Activated CD4-positive, CD25-positive, alpha-beta regulatory T cell treated with anti-CD3 and anti-CD28 coated beads, Interleukin-2, amount 50 U/mL, for 16 hours (primary cell): ENCODE data around the gene TMEM250.
"Not testable (repeated sequence)": the region's sequence is repeated elsewhere in the genome, so short reads cannot be mapped to it uniquely, and the experiment has no call there.

Experiments
- DNase-seq: peaks from one replicate; pipeline ENCODE4 v3.0.0-alpha.2; 2020; ENCODE audit warnings: low read depth, low spot score

TMEM250 gene

GRCh38 chr9:136118320-136119060 lies at the start of gene TMEM250:
Gene TMEM250 (minus strand): TSS chr9:136118875. CDS start chr9:136116900, 1,975 bp downstream.
- DNase-seq, result peak; percentile 93

- no peak for DNase-seq
These were observed 44.7 kb upstream of the TMEM250 start for GRCh38 chr9:136163248-136163850.

- DNase-seq, result no peak
These were observed 42.4 kb upstream of the TMEM250 start for GRCh38 chr9:136160995-136161610.

- DNase-seq, result no peak
These were observed 41.7 kb upstream of the TMEM250 start for GRCh38 chr9:136160381-136160841.

GRCh38 chr9:136159851-136160250 lies 41.2 kb upstream of the TMEM250 start:
- no peak for DNase-seq

GRCh38 chr9:136157477-136158265 lies 39.0 kb upstream of the TMEM250 start:
- DNase-seq, result no peak

GRCh38 chr9:136156209-136157120 lies 37.8 kb upstream of the TMEM250 start:
- DNase-seq, result no peak

GRCh38 chr9:136155576-136155975 lies 36.9 kb upstream of the TMEM250 start:
- no peak for DNase-seq

GRCh38 chr9:136154943-136155342 lies 36.3 kb upstream of the TMEM250 start:
- no peak for DNase-seq

GRCh38 chr9:136153381-136154065 lies 34.8 kb upstream of the TMEM250 start:
- no peak for DNase-seq

GRCh38 chr9:136152931-136153330 lies 34.3 kb upstream of the TMEM250 start:
- DNase-seq, result no peak

GRCh38 chr9:136152543-136152866 lies 33.8 kb upstream of the TMEM250 start:
- no peak for DNase-seq

- DNase-seq, result no peak
These were observed 33.3 kb upstream of the TMEM250 start for GRCh38 chr9:136151848-136152542.

GRCh38 chr9:136151214-136151804 lies 32.6 kb upstream of the TMEM250 start:
- no peak for DNase-seq

- DNase-seq, result not testable (repeated sequence)
These were observed 32.1 kb upstream of the TMEM250 start for GRCh38 chr9:136150664-136151213.

GRCh38 chr9:136149853-136150252 lies 31.2 kb upstream of the TMEM250 start:
- DNase-seq, result no peak

GRCh38 chr9:136149337-136149736 lies 30.7 kb upstream of the TMEM250 start:
- no peak for DNase-seq

GRCh38 chr9:136148766-136149165 lies 30.1 kb upstream of the TMEM250 start:
- DNase-seq, result no peak
